Effector memory CD8-positive, alpha-beta T cell (primary cell): Measurements from ENCODE around the gene CDKN1B.

Experiments
- ATAC-seq: fragments of 150-1000 bp; cut with Tn5 transposase; replicated peaks from 2 replicates; pipeline ENCODE4 v1.10.0; 2021; ENCODE audit warnings: mild to moderate bottlenecking, moderate library complexity
- DNase-seq, 3 experiments: peaks; one replicate each; pipeline ENCODE4 v3.0.0; 2021
- H3K27ac Mint-ChIP-seq, 2 donors: one replicate each; pipeline ENCODE4 v1.8.0; 2022; ENCODE audit warnings: mild to moderate bottlenecking in 2 of 2, mixed read lengths in 2 of 2, moderate library complexity in 2 of 2
- H3K27me3 Mint-ChIP-seq, 2 donors: one replicate each; pipeline ENCODE4 v1.8.0; 2022; ENCODE audit warnings: mixed read lengths in 2 of 2
- H3K36me3 Mint-ChIP-seq: one replicate; pipeline ENCODE4 v1.8.0; 2022; ENCODE audit warnings: mild to moderate bottlenecking, moderate library complexity, mixed read lengths; ENCODE audit not compliant: insufficient read depth
- H3K4me1 Mint-ChIP-seq, 2 donors: one replicate each; pipeline ENCODE4 v1.8.0; 2022; ENCODE audit warnings: low read depth in 2 of 2, mixed read lengths in 2 of 2
- H3K4me3 Mint-ChIP-seq, 2 donors: one replicate each; pipeline ENCODE4 v1.8.0; 2022; ENCODE audit warnings: mild to moderate bottlenecking in 2 of 2, mixed read lengths in 2 of 2, moderate library complexity in 2 of 2
- H3K9me3 Mint-ChIP-seq, 2 donors: one replicate each; pipeline ENCODE4 v1.8.0; 2022; ENCODE audit warnings: mixed read lengths in 2 of 2

The CDKN1B gene

DNA sequence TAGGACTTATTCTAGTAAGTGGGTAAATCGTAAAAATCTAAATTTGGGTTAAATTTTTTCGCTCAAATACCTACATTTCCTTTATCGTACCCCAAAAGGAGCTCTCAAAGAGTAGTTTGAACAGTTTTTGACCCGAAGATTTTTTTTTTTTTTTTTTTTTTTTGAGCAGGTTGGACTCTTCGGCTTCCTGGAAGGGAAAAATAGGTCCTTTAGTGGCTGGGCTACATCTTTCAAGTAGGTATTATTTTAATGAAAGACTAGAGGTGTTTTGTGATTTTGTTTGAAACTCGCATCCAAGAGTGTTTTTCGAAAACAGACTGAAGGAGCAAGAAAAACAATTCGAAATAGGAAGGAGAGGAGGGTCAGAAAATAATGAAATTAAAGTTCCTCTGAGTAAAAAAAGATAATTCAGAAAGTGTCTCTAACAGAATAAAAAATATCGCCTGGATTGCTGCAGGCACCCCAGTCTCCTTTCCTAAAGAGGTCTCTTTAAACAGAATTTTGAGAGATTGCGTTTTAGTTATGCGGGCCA is 6.0 kb downstream of the CDKN1B start:
- Mint-ChIP-seq H3K4me3 (peak overlapping the region; percentile 95 to 99), H3K27ac (peak overlapping the region; percentile 97 to 99), H3K27me3 (no peaks in the 10 kb centered on the region), H3K36me3 (peaks cover 80% of the 10 kb centered on the region), H3K9me3 (no peaks in the 10 kb centered on the region), H3K4me1 (peaks cover 33 to 49% of the 10 kb centered on the region in 2 donors)
- DNase-seq: no peak
- ATAC-seq: no peak

DNA sequence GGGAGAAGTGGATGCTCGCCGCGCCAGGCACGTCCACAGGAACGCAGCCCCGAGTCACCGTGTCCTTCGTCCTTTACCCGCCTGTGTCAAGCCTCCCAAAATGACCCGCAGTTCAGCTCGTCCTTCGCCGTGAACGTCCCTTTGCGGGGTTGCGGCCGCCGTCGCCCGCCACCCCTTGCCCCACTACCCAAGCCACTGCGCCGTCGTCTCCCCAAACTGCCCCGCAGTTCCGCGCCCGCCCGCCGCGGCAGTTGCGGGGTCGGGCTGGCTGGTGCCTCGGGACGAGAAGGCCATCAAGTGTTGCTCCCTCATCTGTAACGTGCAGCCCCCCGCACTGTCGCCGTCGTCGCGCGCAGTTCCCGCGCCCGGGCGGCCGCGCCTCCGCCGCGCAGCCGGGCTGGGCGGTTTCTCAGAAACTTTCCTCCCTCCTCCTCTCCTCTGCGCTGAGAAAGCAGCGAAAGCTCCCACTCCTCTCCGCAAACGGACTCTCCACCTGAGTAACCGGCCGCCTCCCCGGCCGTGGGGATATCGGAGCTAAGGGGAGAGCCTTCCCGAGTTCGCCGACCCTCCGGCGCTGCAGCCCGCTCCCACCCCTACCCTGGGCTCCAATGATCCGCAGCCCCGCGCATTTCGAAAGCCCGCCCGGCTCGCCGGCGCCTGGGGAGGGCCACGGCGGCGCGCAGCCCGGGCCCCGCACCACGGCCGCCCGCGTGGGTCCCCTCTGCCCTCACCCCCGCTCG is 6.7 kb downstream of the CDKN1B start:
- Mint-ChIP-seq H3K27me3 (no peaks in the 10 kb centered on the region), H3K36me3 (peaks cover 78% of the 10 kb centered on the region), H3K4me1 (peaks cover 37 to 52% of the 10 kb centered on the region in 2 donors), H3K9me3 (no peaks in the 10 kb centered on the region), H3K27ac (peak overlapping the region; percentile 97 to 99), H3K4me3 (peak overlapping the region; percentile 95 to 99)
- no peak for ATAC-seq
- DNase-seq: peak; percentile 20 to 45 (median 34)

DNA sequence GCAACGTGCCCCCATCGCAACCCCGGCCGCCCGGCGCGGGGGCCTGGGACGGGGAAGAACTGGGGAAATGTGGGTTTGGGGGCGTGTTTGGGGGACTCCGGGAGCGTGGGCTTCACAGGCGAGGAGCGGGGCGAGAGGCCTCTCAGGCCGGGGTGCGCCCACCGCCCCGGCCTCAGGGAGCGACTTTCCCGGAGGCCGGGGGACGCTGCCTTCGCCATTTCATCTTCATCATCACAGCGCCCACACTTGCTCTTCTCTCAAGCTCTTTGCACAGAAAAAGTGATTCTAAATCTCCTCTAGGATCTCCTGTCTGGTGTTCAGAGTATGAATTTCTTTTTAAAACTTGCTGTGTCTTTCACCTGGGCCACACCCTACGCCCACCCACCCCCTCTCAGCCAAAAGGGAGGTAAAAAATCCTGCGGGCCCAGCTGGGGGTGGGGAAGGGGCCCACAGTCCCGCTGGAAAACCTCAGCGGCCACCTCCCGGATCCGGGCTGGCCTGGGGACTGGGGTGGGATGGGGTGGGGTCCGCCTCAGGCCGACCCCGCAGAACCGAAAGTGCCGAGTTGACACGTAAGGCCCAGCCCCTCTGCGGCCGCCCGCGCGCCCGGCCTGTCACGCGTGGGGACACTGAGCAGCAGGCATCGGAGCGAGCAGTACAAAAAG is 7.4 kb downstream of the CDKN1B start:
- Mint-ChIP-seq H3K27me3 (no peaks in the 10 kb centered on the region), H3K4me3 (peak overlapping the region; percentile 95 to 99), H3K36me3 (peaks cover 71% of the 10 kb centered on the region), H3K27ac (peak overlapping the region; percentile 97 to 99), H3K4me1 (peaks cover 33 to 48% of the 10 kb centered on the region in 2 donors), H3K9me3 (no peaks in the 10 kb centered on the region)
- DNase-seq: no peak
- no peak for ATAC-seq

- Mint-ChIP-seq H3K4me3 (peak overlapping the region; percentile 95 to 99), H3K4me1 (peaks cover 34 to 43% of the 10 kb centered on the region in 2 donors), H3K27ac (peak overlapping the region; percentile 97 to 99), H3K36me3 (peaks cover 63% of the 10 kb centered on the region), H3K27me3 (no peaks in the 10 kb centered on the region), H3K9me3 (no peaks in the 10 kb centered on the region)
- peak; percentile 69 for ATAC-seq
- DNase-seq: peak; percentile 86 to 92 (median 89)
Measured at GRCh38 chr12:12725086-12725955, 8.2 kb downstream of the CDKN1B start.

GRCh38 chr12:12725956-12726554 is 8.9 kb downstream of the CDKN1B start:
- peak overlapping the region; percentile 95 to 99 for H3K4me3 Mint-ChIP-seq
- H3K36me3 Mint-ChIP-seq: peaks cover 56% of the 10 kb centered on the region
- H3K27me3 Mint-ChIP-seq: no peaks in the 10 kb centered on the region
- no peak for ATAC-seq
- H3K4me1 Mint-ChIP-seq: peaks cover 27 to 36% of the 10 kb centered on the region in 2 donors
- no peak for DNase-seq
- H3K27ac Mint-ChIP-seq: peak overlapping the region; percentile 97 to 99
- H3K9me3 Mint-ChIP-seq: no peaks in the 10 kb centered on the region

GRCh38 chr12:12726555-12727093 is 9.5 kb downstream of the CDKN1B start:
- DNase-seq: no peak
- Mint-ChIP-seq H3K4me3 (peak overlapping the region; percentile 95 to 99), H3K9me3 (no peaks in the 10 kb centered on the region), H3K36me3 (peaks cover 50% of the 10 kb centered on the region), H3K4me1 (peaks cover 27 to 30% of the 10 kb centered on the region in 2 donors), H3K27ac (peak overlapping the region; percentile 97 to 99), H3K27me3 (no peaks in the 10 kb centered on the region)
- no peak for ATAC-seq

GRCh38 chr12:12731178-12731577 is 14.0 kb downstream of the CDKN1B start:
- peaks cover 10% of the 10 kb centered on the region for H3K36me3 Mint-ChIP-seq
- no peak for ATAC-seq
- no peaks in the 10 kb centered on the region for H3K27me3 Mint-ChIP-seq
- H3K9me3 Mint-ChIP-seq: no peaks in the 10 kb centered on the region
- DNase-seq: no peak
- H3K27ac Mint-ChIP-seq: no peak overlapping the region
- no peak overlapping the region for H3K4me3 Mint-ChIP-seq
- H3K4me1 Mint-ChIP-seq: peaks cover 29 to 32% of the 10 kb centered on the region in 2 donors

DNA sequence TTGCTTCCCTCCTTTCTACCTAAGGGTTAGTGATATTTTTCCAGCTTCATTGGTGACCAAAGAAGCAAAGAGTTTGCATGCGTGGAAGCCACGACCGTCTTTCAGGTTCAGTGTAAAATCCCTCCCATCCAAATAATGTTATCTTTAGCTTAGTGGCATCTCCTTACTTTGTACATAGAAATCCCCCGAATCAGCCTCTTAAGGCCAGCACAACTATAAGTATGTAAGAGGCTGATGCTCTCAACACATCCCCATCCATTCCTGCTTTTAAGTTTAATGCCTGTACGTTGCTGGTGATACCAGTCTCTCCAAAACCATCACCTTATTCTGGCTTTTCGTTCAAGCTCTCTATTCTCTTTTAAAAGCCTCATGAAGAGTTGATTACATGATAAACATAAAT is 14.6 kb downstream of the CDKN1B start:
- peaks cover 7% of the 10 kb centered on the region for H3K36me3 Mint-ChIP-seq
- H3K9me3 Mint-ChIP-seq: no peaks in the 10 kb centered on the region
- ATAC-seq (no peak), DNase-seq (no peak)
- H3K4me1 Mint-ChIP-seq: peaks cover 29 to 32% of the 10 kb centered on the region in 2 donors
- H3K4me3 Mint-ChIP-seq: no peak overlapping the region
- peak overlapping the region in 1 of 2 donors; percentile 42 for H3K27ac Mint-ChIP-seq
- no peaks in the 10 kb centered on the region for H3K27me3 Mint-ChIP-seq

GRCh38 chr12:12733118-12733517 is 15.9 kb downstream of the CDKN1B start:
- DNase-seq (no peak), ATAC-seq (no peak)
- Mint-ChIP-seq H3K9me3 (no peaks in the 10 kb centered on the region), H3K4me3 (no peak overlapping the region), H3K27ac (peak overlapping the region in 1 of 2 donors; percentile 90), H3K36me3 (peaks cover 8% of the 10 kb centered on the region), H3K4me1 (peaks cover 26 to 35% of the 10 kb centered on the region in 2 donors), H3K27me3 (no peaks in the 10 kb centered on the region)

- Mint-ChIP-seq H3K9me3 (no peaks in the 10 kb centered on the region), H3K36me3 (peaks cover 3% of the 10 kb centered on the region), H3K27me3 (no peaks in the 10 kb centered on the region), H3K4me3 (no peak overlapping the region), H3K4me1 (peaks cover 21 to 29% of the 10 kb centered on the region in 2 donors), H3K27ac (peak overlapping the region; percentile 90 to 95)
- no peak for DNase-seq
- ATAC-seq: no peak
Measured at GRCh38 chr12:12734054-12734453, 16.9 kb downstream of the CDKN1B start.

DNA sequence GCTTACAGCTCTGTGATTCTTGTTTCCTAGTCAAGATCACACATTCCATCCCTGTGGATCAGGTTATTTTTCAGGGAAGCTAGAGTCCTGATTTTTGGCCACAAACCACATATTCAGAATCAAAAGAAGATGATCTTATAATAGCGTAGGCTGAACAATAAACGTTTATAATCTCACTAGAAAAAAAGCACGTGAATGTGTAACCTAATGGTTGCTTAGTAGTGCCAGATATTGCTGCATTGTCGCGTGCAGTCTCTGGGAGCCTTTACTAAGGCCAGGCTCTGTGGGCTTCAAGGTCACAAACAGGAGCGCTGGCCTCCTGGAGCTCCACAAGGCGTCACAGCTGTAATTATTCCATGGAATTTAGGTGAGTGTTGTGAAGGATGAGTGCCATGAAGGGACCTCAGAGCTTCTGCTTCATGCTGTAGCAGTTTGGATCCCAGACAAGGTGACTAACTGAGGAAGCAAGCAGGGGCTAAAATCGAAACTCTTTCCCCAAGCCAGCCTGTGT is 17.4 kb downstream of the CDKN1B start:
- DNase-seq (no peak), ATAC-seq (no peak)
- Mint-ChIP-seq H3K27ac (peak overlapping the region; percentile 90 to 95), H3K4me1 (peaks cover 21 to 27% of the 10 kb centered on the region in 2 donors), H3K36me3 (peaks cover 3% of the 10 kb centered on the region), H3K9me3 (no peaks in the 10 kb centered on the region), H3K27me3 (no peaks in the 10 kb centered on the region), H3K4me3 (peak overlapping the region in 1 of 2 donors; percentile 56)

GRCh38 chr12:12735301-12735700 is 18.1 kb downstream of the CDKN1B start:
- Mint-ChIP-seq H3K36me3 (peaks cover 7% of the 10 kb centered on the region), H3K4me1 (peaks cover 19 to 27% of the 10 kb centered on the region in 2 donors), H3K4me3 (peak overlapping the region; percentile 32 to 56), H3K9me3 (no peaks in the 10 kb centered on the region), H3K27ac (peak overlapping the region; percentile 90 to 95), H3K27me3 (no peaks in the 10 kb centered on the region)
- ATAC-seq (no peak), DNase-seq (no peak)
